H1 (cell line): Measurements from ENCODE around the gene INPP5A. TPM values are rescaled to one million over a fixed set of nuclear protein-coding genes. Genes with fewer than 3 reads are reported as not detected.

Experiments
- CTCF ChIA-PET: fragments of 300-600 bp; sonication (Branson Sonifier 250); formaldehyde crosslinking; loops from one replicate; lab custom pipeline; 2021; ENCODE audit not compliant: partially characterized antibody; lab: Charles Lee
- POLR2A ChIA-PET: fragments of 300-600 bp; sonication (Branson Sonifier 250); formaldehyde crosslinking; loops from one replicate; lab custom pipeline; 2021; ENCODE audit warnings: inconsistent platforms; ENCODE audit not compliant: partially characterized antibody; lab: Charles Lee
- DNase-seq, 2 experiments: peaks; one replicate each; pipeline versions ENCODE4 v3.0.0 to v3.0.0-alpha.2; 2010 to 2022; ENCODE audit warnings: low spot score in 2 of 2, low read depth in 1 of 2, mixed read lengths in 1 of 2
- FAIRE-seq: peaks from 2 replicates; lab custom pipeline; 2011; peaks lifted over from hg19 to GRCh38; lab: Jason Lieb, UNC
- H2AFZ ChIP-seq: 2 replicates; pipeline ENCODE4 v1.8.1; 2012; ENCODE audit warnings: low read length, inconsistent platforms
- H2AK5ac ChIP-seq: 2 replicates; pipeline ENCODE4 v1.6.1; 2013; ENCODE audit warnings: low read depth, low read length
- H2BK120ac ChIP-seq: replicated peaks from 2 replicates; pipeline ENCODE3; 2013; ENCODE audit warnings: low read depth, low read length, inconsistent platforms
- H2BK12ac ChIP-seq: 2 replicates; pipeline ENCODE4 v1.6.1; 2013; ENCODE audit warnings: low read depth, low read length
- H2BK15ac ChIP-seq: 2 replicates; pipeline ENCODE4 v1.6.1; 2013; ENCODE audit warnings: low read length
- H2BK20ac ChIP-seq: 2 replicates; pipeline ENCODE4 v1.6.1; 2013; ENCODE audit warnings: low read length
- H2BK5ac ChIP-seq: 2 replicates; pipeline ENCODE4 v1.6.1; 2013; ENCODE audit warnings: low read depth, low read length
- H3K14ac ChIP-seq: 2 replicates; pipeline ENCODE4 v1.6.1; 2013; ENCODE audit warnings: inconsistent platforms; ENCODE audit not compliant: insufficient read length
- H3K18ac ChIP-seq: 2 replicates; pipeline ENCODE4 v1.6.1; 2013; ENCODE audit warnings: low read length; ENCODE audit errors: extremely low read depth
- H3K23ac ChIP-seq: 2 replicates; pipeline ENCODE4 v1.6.1; 2013; ENCODE audit warnings: inconsistent platforms; ENCODE audit not compliant: insufficient read length
- H3K23me2 ChIP-seq: 2 replicates; pipeline ENCODE4 v1.6.1; 2013; ENCODE audit warnings: low read depth, low read length
- H3K27ac ChIP-seq: 2 replicates; pipeline ENCODE4 v1.6.1; 2011; ENCODE audit warnings: low read depth, low read length, inconsistent platforms
- H3K27me3 ChIP-seq, 4 experiments: replicated peaks in 1 of 4; 1 replicate in 1 of 4; 2 replicates in 3 of 4; pipeline versions ENCODE4 v1.6.1 to v1.8.1; 2011 to 2013; ENCODE audit warnings: low read length in 3 of 4, mild to moderate bottlenecking in 3 of 4, inconsistent platforms in 2 of 4, mixed read lengths in 2 of 4, moderate library complexity in 1 of 4; ENCODE audit not compliant: control insufficient read depth in 3 of 4, insufficient read depth in 3 of 4; ENCODE audit errors: extremely low read depth in 1 of 4
- H3K36me3 ChIP-seq, 4 experiments: 2 replicates each; pipeline versions ENCODE4 v1.6.1 to v1.8.1; 2011 to 2013; ENCODE audit warnings: mild to moderate bottlenecking in 4 of 4, low read length in 3 of 4, moderate library complexity in 2 of 4, control low read depth in 1 of 4, inconsistent platforms in 1 of 4; ENCODE audit not compliant: insufficient read depth in 4 of 4, control insufficient read depth in 2 of 4
- H3K4ac ChIP-seq: replicated peaks from 2 replicates; pipeline ENCODE3; 2013; ENCODE audit warnings: low read length, low read depth, mixed read lengths, inconsistent platforms; ENCODE audit not compliant: insufficient read length
- H3K4me1 ChIP-seq, 4 experiments: replicated peaks in 1 of 4; 1 replicate in 1 of 4; 2 replicates in 3 of 4; pipeline versions ENCODE4 v1.6.1 to v1.8.1; 2011 to 2013; ENCODE audit warnings: low read length in 3 of 4, inconsistent platforms in 2 of 4, mixed read lengths in 1 of 4; ENCODE audit not compliant: insufficient read depth in 4 of 4, control insufficient read depth in 3 of 4
- H3K4me2 ChIP-seq, 2 experiments: 2 replicates each; pipeline versions ENCODE4 v1.6.1 to v1.8.1; 2011 to 2013; ENCODE audit warnings: low read depth in 2 of 2, low read length in 2 of 2, control low read depth in 1 of 2, inconsistent platforms in 1 of 2, mild to moderate bottlenecking in 1 of 2; ENCODE audit not compliant: insufficient read depth in 1 of 2
- H3K4me3 ChIP-seq, 4 experiments: fragments of 200-600, 300-600 bp in 1 of 4; sonication (generic), shearing (Covaris generic), sonication (Bioruptor Twin) in 1 of 4; 2 replicates each; pipeline versions ENCODE4 v1.5.1 to v1.8.1; 2011 to 2016; ENCODE audit warnings: low read length in 4 of 4, low read depth in 3 of 4, control low read depth in 2 of 4, inconsistent platforms in 2 of 4, mild to moderate bottlenecking in 2 of 4, mixed read lengths in 1 of 4, moderate library complexity in 1 of 4; ENCODE audit not compliant: insufficient read depth in 2 of 4; ENCODE audit errors: extremely low read depth in 1 of 4
- H3K56ac ChIP-seq: replicated peaks from 2 replicates; pipeline ENCODE3; 2013; ENCODE audit warnings: low read depth, mild to moderate bottlenecking, mixed read lengths, low read length, inconsistent platforms; ENCODE audit not compliant: insufficient read length
- H3K79me1 ChIP-seq: 2 replicates; pipeline ENCODE4 v1.6.1; 2013; ENCODE audit warnings: low read depth, low read length, control low read depth
- H3K79me2 ChIP-seq, 2 experiments: 2 replicates each; pipeline versions ENCODE4 v1.6.1 to v1.8.1; 2012 to 2013; ENCODE audit warnings: low read length in 2 of 2, mild to moderate bottlenecking in 2 of 2, inconsistent platforms in 1 of 2; ENCODE audit not compliant: insufficient read depth in 2 of 2, control insufficient read depth in 1 of 2
- H3K9ac ChIP-seq, 4 experiments: replicated peaks in 1 of 4; 1 replicate in 1 of 4; 2 replicates in 3 of 4; pipeline versions ENCODE4 v1.6.1 to v1.8.1; 2011 to 2013; ENCODE audit warnings: low read depth in 3 of 4, low read length in 3 of 4, control low read depth in 2 of 4, mild to moderate bottlenecking in 2 of 4, moderate library complexity in 2 of 4, inconsistent platforms in 1 of 4; ENCODE audit errors: extremely low read depth in 1 of 4
- H3K9me3 ChIP-seq, 2 experiments: 2 replicates each; pipeline versions ENCODE4 v1.6.1 to v1.8.1; 2012 to 2013; ENCODE audit warnings: mild to moderate bottlenecking in 2 of 2, moderate library complexity in 2 of 2, control low read depth in 1 of 2, inconsistent platforms in 1 of 2, low read depth in 1 of 2, low read length in 1 of 2, mixed read lengths in 1 of 2; ENCODE audit not compliant: insufficient read depth in 2 of 2
- H4K20me1 ChIP-seq, 2 experiments: replicated peaks in 1 of 2; 2 replicates each; pipeline versions ENCODE3 to v1.8.1; 2011 to 2013; ENCODE audit warnings: inconsistent platforms in 2 of 2, low read length in 2 of 2, mild to moderate bottlenecking in 1 of 2; ENCODE audit not compliant: insufficient read depth in 2 of 2, control insufficient read depth in 1 of 2
- H4K5ac ChIP-seq: 2 replicates; pipeline ENCODE4 v1.6.1; 2013; ENCODE audit warnings: low read length, low read depth, mixed read lengths, inconsistent platforms; ENCODE audit not compliant: insufficient read length
- H4K8ac ChIP-seq: 2 replicates; pipeline ENCODE4 v1.8.0; 2013; ENCODE audit warnings: mild to moderate bottlenecking, moderate library complexity, low read length, inconsistent platforms; ENCODE audit not compliant: insufficient read depth; ENCODE audit errors: extremely low read depth
- H4K91ac ChIP-seq: replicated peaks from 2 replicates; pipeline ENCODE3; 2013; ENCODE audit warnings: low read length, mixed read lengths, inconsistent platforms; ENCODE audit not compliant: insufficient read length
- ASH2L ChIP-seq: fragments of 200-600, 300-600 bp; sonication (generic); IDR thresholded peaks from one replicate; pipeline ENCODE4 v1.7.1; 2017; ENCODE audit warnings: low read length
- BACH1 ChIP-seq: IDR thresholded peaks from 2 replicates; pipeline ENCODE4 v1.6.1; 2012; ENCODE audit warnings: low read length, improper control_type of control experiment
- CTBP2 ChIP-seq: IDR thresholded peaks from 2 replicates; pipeline ENCODE4 v1.7.0; 2011; ENCODE audit warnings: borderline replicate concordance, mild to moderate bottlenecking, moderate library complexity, mixed read lengths, low read length; ENCODE audit not compliant: insufficient read depth, insufficient read length
- EGR1 ChIP-seq: IDR thresholded peaks from 2 replicates; pipeline ENCODE4 v1.6.1; 2011; ENCODE audit warnings: low read depth, low read length, borderline replicate concordance
- GTF2F1 ChIP-seq: IDR thresholded peaks from 2 replicates; pipeline ENCODE4 v1.6.1; 2012; ENCODE audit warnings: low read depth, low read length, improper control_type of control experiment, borderline replicate concordance
- KDM1A ChIP-seq: fragments of 200-600, 300-600 bp; sonication (generic); IDR thresholded peaks from 2 replicates; pipeline ENCODE4 v1.7.1; 2016; ENCODE audit warnings: mild to moderate bottlenecking, low read length, borderline replicate concordance
- MAFK ChIP-seq: IDR thresholded peaks from 2 replicates; pipeline ENCODE4 v1.6.1; 2012; ENCODE audit warnings: low read depth, mild to moderate bottlenecking, improper control_type of control experiment, low read length
- POLR2A ChIP-seq, 2 experiments: IDR thresholded peaks; 1 replicate in 1 of 2; 2 replicates in 1 of 2; pipeline ENCODE4 v1.6.1; 2011; ENCODE audit warnings: low read depth in 2 of 2, low read length in 2 of 2, mild to moderate bottlenecking in 2 of 2; ENCODE audit errors: control extremely low read depth in 1 of 2
- POLR2AphosphoS5 ChIP-seq: IDR thresholded peaks from 2 replicates; pipeline ENCODE4 v1.6.1; 2011; ENCODE audit warnings: low read depth, low read length
- RAD21 ChIP-seq, 2 experiments: IDR thresholded peaks in 1 of 2; conservative IDR thresholded peaks in 1 of 2; 2 replicates each; pipeline ENCODE4 v1.6.1; 2011; ENCODE audit warnings: low read depth in 2 of 2, low read length in 2 of 2, improper control_type of control experiment in 1 of 2, inconsistent platforms in 1 of 2, mild to moderate bottlenecking in 1 of 2, moderate library complexity in 1 of 2
- RBBP5 ChIP-seq: IDR thresholded peaks from 2 replicates; pipeline ENCODE4 v1.7.1; 2012; ENCODE audit warnings: low read depth, mild to moderate bottlenecking, inconsistent platforms, low read length, moderate library complexity, borderline replicate concordance
- RFX5 ChIP-seq: IDR thresholded peaks from 2 replicates; pipeline ENCODE4 v1.6.1; 2011; ENCODE audit warnings: low read depth, low read length, improper control_type of control experiment, borderline replicate concordance
- TAF1 ChIP-seq: IDR thresholded peaks from 2 replicates; pipeline ENCODE4 v1.6.1; 2011; ENCODE audit warnings: mild to moderate bottlenecking, low read depth, low read length
- TBP ChIP-seq: IDR thresholded peaks from 2 replicates; pipeline ENCODE4 v1.6.1; 2011; ENCODE audit warnings: low read depth, low read length, improper control_type of control experiment
- YY1 ChIP-seq: IDR thresholded peaks from 2 replicates; pipeline ENCODE4 v1.6.1; 2011; ENCODE audit warnings: low read depth, mild to moderate bottlenecking, low read length
- WGBS, 2 experiments: shearing (Covaris generic) in 1 of 2; methylation state at CpG; one replicate each; pipeline versions ENCODE4 v1.1.6 to v1.1.7; 2013 to 2015; ENCODE audit warnings: low lambda C conversion rate in 2 of 2, mixed read lengths in 2 of 2, inconsistent platforms in 1 of 2, low coverage in 1 of 2, missing lambda C conversion rate in 1 of 2; ENCODE audit not compliant: insufficient replicate concordance in 2 of 2, insufficient coverage in 1 of 2, insufficient read length in 1 of 2; ENCODE audit errors: extremely low coverage in 1 of 2, missing lambda C conversion rate in 1 of 2; 5-methylcytosine and 5-hydroxymethylcytosine counted together
- polyA plus RNA-seq, 7 experiments: library from polyadenylated mRNA; depleted of rRNA in 3 of 7; stranded (reverse) in 5 of 7; unstranded in 2 of 7; fragments of >200 nt in 5 of 7; fragments of 200-250 nt in 2 of 7; gene quantifications; 1 replicate in 5 of 7; 2 replicates in 1 of 7; 4 replicates in 1 of 7; pipeline versions ENCODE4 v1.2.1 to v1.2.3, GENCODE V29; 2011 to 2013; ENCODE audit warnings: missing spikeins in 2 of 7, mixed read lengths in 2 of 7
- total RNA-seq: library from RNA; stranded (reverse); fragmentation: NEBNext Ultra II Directional; extraction: Animal tissue kit (Norgen Biotek cat#: 25700); gene quantifications from 2 replicates; pipeline ENCODE4 v1.2.1, GENCODE V29; 2021

INPP5A gene
- total and polyA plus RNA-seq, 2 of the 8 experiments (the other 6 are each of a cell fraction or from before 2014, with no cell fraction given) = 19.7 to 27.5 TPM

- Histone ChIP-seq H4K20me1 (peaks cover 2 to 11% of the 10 kb centered on the region in 2 experiments), H3K56ac (no peak overlapping the region), H3K14ac (no peak overlapping the region), H3K4me2 (no peak overlapping the region), H3K79me2 (peaks cover 0 to 4% of the 10 kb centered on the region in 2 experiments; a peak in 2 of 4 replicates), H2BK12ac (no peak overlapping the region), H3K4me1 (peaks cover 0 to 5% (median 4%) of the 10 kb centered on the region in 4 experiments; a peak in 5 of 7 replicates), H3K18ac (no peak overlapping the region), H3K23me2 (no peaks in the 10 kb centered on the region), H3K27me3 (no peaks in the 10 kb centered on the region), H3K79me1 (no peaks in the 10 kb centered on the region; the same call in 1 of the 2 replicates), H2AK5ac (no peak overlapping the region), H3K36me3 (no peaks in the 10 kb centered on the region), H2AFZ (no peak overlapping the region), H3K4me3 (no peak overlapping the region), H3K4ac (no peak overlapping the region), H2BK20ac (no peak overlapping the region), H2BK120ac (no peak overlapping the region), H3K9me3 (no peaks in the 10 kb centered on the region), H3K9ac (no peak overlapping the region), H4K5ac (no peak overlapping the region), H4K8ac (no peak overlapping the region), H2BK15ac (no peak overlapping the region), H4K91ac (no peak overlapping the region), H3K27ac (no peak overlapping the region), H2BK5ac (peak overlapping the region; percentile 55; the same call in 1 of the 2 replicates), H3K23ac (no peak overlapping the region)
- ChIA-PET POLR2A (interaction anchor here (0.6 to 1.1 kb wide), 2 partner anchors 8 to 9 kb away, joined by 3 read pairs; no protein-coding TSS in a partner anchor), CTCF (interaction anchor here (0.6 to 1.1 kb wide), 2 partner anchors 12 to 16 kb away, joined by 3 to 4 read pairs; no protein-coding TSS in a partner anchor)
- WGBS, 2 experiments = 87% methylated on average over 9 of the region's 9 CpGs; no CpG with 5 or more reads in 1 of the 2 experiments
- FAIRE-seq = no peak
- no peak for DNase-seq
- TF ChIP-seq ASH2L = no peak
- TF ChIP-seq RAD21 (IDR thresholded peaks at IDR 0.05 in 1 of 2, conservative IDR thresholded peaks at IDR 0.05 in 1 of 2; ENCODE audit: low read depth in 2 of 2, low read length in 2 of 2) = no peak
- no peak for TF ChIP-seq BACH1
- no peak for TF ChIP-seq KDM1A
- no peak for TF ChIP-seq POLR2A (IDR thresholded peaks at IDR 0.05; ENCODE audit: control extremely low read depth in 1 of 2, low read depth in 2 of 2, low read length in 2 of 2)
- no peak for TF ChIP-seq RFX5
- TF ChIP-seq CTBP2 = no peak
- TF ChIP-seq EGR1 = no peak
- TF ChIP-seq POLR2AphosphoS5 = no peak
- TF ChIP-seq TAF1 = no peak
- no peak for TF ChIP-seq GTF2F1
- no peak for TF ChIP-seq MAFK
- TF ChIP-seq TBP = no peak
- TF ChIP-seq YY1 = no peak
- TF ChIP-seq RBBP5 = no peak
Observed at GRCh38 chr10:132583456-132583855, 45.9 kb downstream of the INPP5A start.
